ENCODE measurements around the gene DLGAP3. TPM values are rescaled to one million over a fixed set of nuclear protein-coding genes. Genes with fewer than 3 reads are reported as not detected.

The DLGAP3 gene
- total and polyA plus RNA-seq, 3 experiments from 2014 or later: 0.59 to 0.82 TPM; not detected in 1

DNA sequence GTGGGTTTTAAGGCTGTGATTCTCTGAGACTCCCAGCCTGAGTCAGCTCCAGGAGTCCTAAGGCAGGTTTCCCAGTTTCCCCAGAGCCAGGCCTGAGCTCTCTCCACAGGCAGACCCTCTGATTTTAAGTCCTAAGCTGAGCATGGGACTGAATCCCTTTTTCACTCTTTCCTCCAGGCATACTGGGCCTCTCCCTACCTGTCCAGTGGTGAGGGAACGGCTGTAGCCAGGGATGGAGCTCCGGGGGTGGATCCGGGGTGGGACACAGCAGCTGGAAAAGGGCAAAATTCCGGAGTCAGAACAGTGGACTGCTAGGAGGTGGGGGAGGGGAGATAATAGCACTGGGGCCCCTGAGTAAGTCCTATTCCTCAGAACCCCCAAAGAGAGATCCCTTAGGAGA is 30.0 kb downstream of the DLGAP3 start:
- Mint-ChIP-seq H3K36me3 (no peaks in the 10 kb centered on the region), H3K27me3 (peaks cover 13 to 34% of the 10 kb centered on the region in 2 donors), H3K27ac (no peak overlapping the region), H3K4me1 (peaks cover 0 to 5% (median 2%) of the 10 kb centered on the region in 3 donors), H3K9me3 (no peaks in the 10 kb centered on the region), H3K4me3 (no peak overlapping the region)
- DNase-seq: no peak
- POLR2A ChIA-PET: no interaction called here
- Histone ChIP-seq H3K36me3 (ENCODE audit: insufficient read depth, low read length) (no peaks in the 10 kb centered on the region), H3K4me1 (ENCODE audit: insufficient read depth, low read length) (no peaks in the 10 kb centered on the region), H3K27me3 (ENCODE audit: insufficient read depth, low read length, poor library complexity, severe bottlenecking) (peaks cover 5% of the 10 kb centered on the region), H3K27ac (ENCODE audit: low read depth, low read length) (no peak overlapping the region), H3K4me3 (ENCODE audit: low read length) (no peak overlapping the region), H3K9me3 (ENCODE audit: low read length) (no peaks in the 10 kb centered on the region)
- CTCF ChIA-PET: no interaction called here

DNA sequence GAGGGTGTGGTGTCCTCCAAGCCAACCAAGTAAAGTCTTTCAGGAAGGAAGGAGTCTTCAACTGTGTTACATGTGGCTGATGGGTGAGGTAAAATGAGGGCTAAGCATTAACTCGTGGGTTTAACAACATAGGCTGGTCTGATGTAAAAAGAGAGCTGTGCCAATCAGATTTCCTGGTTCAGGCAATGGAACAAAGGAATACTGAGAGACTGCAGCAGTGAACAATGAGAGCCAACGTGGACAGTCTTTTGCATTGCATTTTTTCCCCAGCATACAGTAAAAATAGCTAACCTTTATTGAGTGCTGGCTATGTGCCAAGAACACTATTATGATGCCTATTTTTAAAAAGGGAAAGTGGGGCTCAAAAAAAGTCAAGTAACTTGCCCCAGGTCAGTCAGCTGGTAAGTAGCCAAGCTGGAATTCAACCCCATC is 31.1 kb downstream of the DLGAP3 start:
- DNase-seq: no peak
- H3K4me3 Mint-ChIP-seq: no peak overlapping the region
- peaks cover under 1 to 1% (median under 1%) of the 10 kb centered on the region in 5 donors for H3K9me3 Mint-ChIP-seq
- Histone ChIP-seq H3K4me1 (ENCODE audit: insufficient read depth, low read length) (no peaks in the 10 kb centered on the region), H3K9me3 (ENCODE audit: low read length) (no peaks in the 10 kb centered on the region), H3K27me3 (ENCODE audit: insufficient read depth, low read length, poor library complexity, severe bottlenecking) (peaks cover 5% of the 10 kb centered on the region), H3K36me3 (ENCODE audit: insufficient read depth, low read length) (no peaks in the 10 kb centered on the region), H3K4me3 (ENCODE audit: low read length) (no peak overlapping the region), H3K27ac (ENCODE audit: low read depth, low read length) (no peak overlapping the region)
- H3K27ac Mint-ChIP-seq: no peak overlapping the region
- H3K36me3 Mint-ChIP-seq: no peaks in the 10 kb centered on the region
- H3K4me1 Mint-ChIP-seq: peaks cover 0 to 5% (median 2%) of the 10 kb centered on the region in 3 donors
- POLR2A ChIA-PET: no interaction called here
- CTCF ChIA-PET: no interaction called here
- H3K27me3 Mint-ChIP-seq: peaks cover 10 to 29% of the 10 kb centered on the region in 2 donors

DNA sequence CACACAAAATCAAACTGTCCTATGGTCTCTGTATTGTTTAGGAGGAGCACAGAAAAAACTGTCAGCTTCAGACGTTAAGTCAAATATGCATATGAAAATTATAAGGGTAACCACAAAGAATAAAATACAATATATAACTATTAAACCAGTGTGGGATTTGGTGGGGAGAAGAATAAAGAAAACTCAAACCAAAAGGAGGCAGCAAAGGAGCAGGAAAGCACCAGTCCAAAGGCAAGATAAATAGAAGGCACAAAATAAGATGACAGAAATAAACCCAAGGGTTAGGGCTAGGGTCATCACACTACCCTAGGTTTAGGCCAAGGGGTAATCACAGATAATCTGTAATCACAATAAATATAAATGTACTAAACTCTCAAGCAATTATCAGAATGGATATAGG is 32.8 kb downstream of the DLGAP3 start:
- H3K9me3 ChIP-seq (ENCODE audit: low read length): no peaks in the 10 kb centered on the region
- no peak overlapping the region for H3K27ac ChIP-seq (ENCODE audit: low read depth, low read length)
- no peak for DNase-seq
- peaks cover 0 to 5% (median 2%) of the 10 kb centered on the region in 3 donors for H3K4me1 Mint-ChIP-seq
- POLR2A ChIA-PET: no interaction called here
- no peaks in the 10 kb centered on the region for H3K27me3 ChIP-seq (ENCODE audit: insufficient read depth, low read length, poor library complexity, severe bottlenecking)
- H3K27ac Mint-ChIP-seq: no peak overlapping the region
- H3K36me3 Mint-ChIP-seq: peaks cover 0 to 9% (median 0%) of the 10 kb centered on the region in 3 donors
- H3K9me3 Mint-ChIP-seq: peaks cover 11 to 14% (median 14%) of the 10 kb centered on the region in 5 donors
- H3K4me1 ChIP-seq (ENCODE audit: insufficient read depth, low read length): no peaks in the 10 kb centered on the region
- no peak overlapping the region for H3K4me3 Mint-ChIP-seq
- H3K36me3 ChIP-seq (ENCODE audit: insufficient read depth, low read length): no peaks in the 10 kb centered on the region
- no peak overlapping the region for H3K4me3 ChIP-seq (ENCODE audit: low read length)
- CTCF ChIA-PET: interaction anchor here (0.9 kb wide), 1 partner anchor 33 kb away, joined by 3 read pairs; no protein-coding TSS in a partner anchor
- H3K27me3 Mint-ChIP-seq: peaks cover 15 to 24% of the 10 kb centered on the region in 2 donors

DNA sequence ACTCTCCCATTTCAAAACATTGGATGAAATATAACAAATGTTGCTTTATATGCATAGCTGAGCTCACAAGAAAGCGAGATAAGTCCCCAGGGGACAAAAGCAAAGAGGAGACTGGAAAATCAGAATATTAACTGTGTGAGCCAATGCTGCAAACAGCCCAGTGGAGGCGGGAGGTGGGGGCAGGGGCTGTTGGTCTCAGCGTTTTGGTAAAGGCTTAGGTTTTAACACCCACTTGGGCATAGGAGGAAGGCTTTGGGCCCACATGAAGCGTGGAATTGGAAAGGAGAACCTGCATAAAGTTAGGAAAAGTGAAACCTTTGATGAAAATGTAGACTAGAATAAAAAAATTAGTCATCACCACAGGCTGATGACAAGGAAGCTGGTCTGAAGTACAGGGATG is 39.7 kb downstream of the DLGAP3 start:
- ChIA-PET CTCF (no interaction called here), POLR2A (no interaction called here)
- Histone ChIP-seq H3K4me3 (ENCODE audit: low read length) (no peak overlapping the region), H3K27me3 (ENCODE audit: insufficient read depth, low read length, poor library complexity, severe bottlenecking) (peaks cover 15% of the 10 kb centered on the region), H3K27ac (ENCODE audit: low read depth, low read length) (no peak overlapping the region), H3K4me1 (ENCODE audit: insufficient read depth, low read length) (peaks cover 6% of the 10 kb centered on the region), H3K9me3 (ENCODE audit: low read length) (no peaks in the 10 kb centered on the region), H3K36me3 (ENCODE audit: insufficient read depth, low read length) (no peaks in the 10 kb centered on the region)
- Mint-ChIP-seq H3K9me3 (peaks cover 13 to 19% (median 17%) of the 10 kb centered on the region in 5 donors), H3K27ac (no peak overlapping the region), H3K27me3 (peaks cover 20 to 59% of the 10 kb centered on the region in 2 donors), H3K4me1 (peaks cover 0 to 5% (median 3%) of the 10 kb centered on the region in 3 donors), H3K36me3 (peaks cover 0 to 12% (median 0%) of the 10 kb centered on the region in 3 donors), H3K4me3 (no peak overlapping the region)
- no peak for DNase-seq

DNA sequence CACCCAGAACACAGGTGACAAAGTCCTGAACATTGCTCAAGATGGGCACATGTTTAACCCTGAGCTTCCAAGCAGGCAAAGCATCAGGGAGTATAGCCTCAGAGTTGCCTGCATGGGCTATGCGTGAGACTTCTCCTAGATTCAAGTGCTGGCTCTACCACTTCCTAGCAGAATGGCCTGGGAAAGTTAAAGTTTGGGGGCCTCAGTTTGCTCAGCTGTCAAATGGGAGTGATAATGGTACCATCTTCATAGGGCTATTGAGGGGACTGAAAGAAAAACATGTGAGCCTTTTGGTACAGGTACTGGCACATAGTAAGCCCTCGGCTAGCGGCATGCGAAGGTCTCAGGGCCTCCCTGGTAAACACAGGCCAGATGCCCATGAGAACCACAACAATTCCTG is 41.9 kb downstream of the DLGAP3 start:
- Histone ChIP-seq H3K36me3 (ENCODE audit: insufficient read depth, low read length) (no peaks in the 10 kb centered on the region), H3K4me3 (ENCODE audit: low read length) (no peak overlapping the region), H3K27me3 (ENCODE audit: insufficient read depth, low read length, poor library complexity, severe bottlenecking) (peaks cover 15% of the 10 kb centered on the region), H3K4me1 (ENCODE audit: insufficient read depth, low read length) (peaks cover 6% of the 10 kb centered on the region), H3K9me3 (ENCODE audit: low read length) (no peaks in the 10 kb centered on the region), H3K27ac (ENCODE audit: low read depth, low read length) (no peak overlapping the region)
- ChIA-PET POLR2A (no interaction called here), CTCF (interaction anchor here (2.9 kb wide), 1 partner anchor 21 kb away, joined by 11 read pairs; no protein-coding TSS in a partner anchor)
- Mint-ChIP-seq H3K36me3 (peaks cover 0 to 11% (median 0%) of the 10 kb centered on the region in 3 donors), H3K4me1 (peaks cover 0 to 5% (median 3%) of the 10 kb centered on the region in 3 donors), H3K27ac (no peak overlapping the region), H3K9me3 (peaks cover 9 to 15% (median 12%) of the 10 kb centered on the region in 5 donors), H3K4me3 (no peak overlapping the region), H3K27me3 (peaks cover 31 to 72% of the 10 kb centered on the region in 2 donors)
- DNase-seq: no peak

DNA sequence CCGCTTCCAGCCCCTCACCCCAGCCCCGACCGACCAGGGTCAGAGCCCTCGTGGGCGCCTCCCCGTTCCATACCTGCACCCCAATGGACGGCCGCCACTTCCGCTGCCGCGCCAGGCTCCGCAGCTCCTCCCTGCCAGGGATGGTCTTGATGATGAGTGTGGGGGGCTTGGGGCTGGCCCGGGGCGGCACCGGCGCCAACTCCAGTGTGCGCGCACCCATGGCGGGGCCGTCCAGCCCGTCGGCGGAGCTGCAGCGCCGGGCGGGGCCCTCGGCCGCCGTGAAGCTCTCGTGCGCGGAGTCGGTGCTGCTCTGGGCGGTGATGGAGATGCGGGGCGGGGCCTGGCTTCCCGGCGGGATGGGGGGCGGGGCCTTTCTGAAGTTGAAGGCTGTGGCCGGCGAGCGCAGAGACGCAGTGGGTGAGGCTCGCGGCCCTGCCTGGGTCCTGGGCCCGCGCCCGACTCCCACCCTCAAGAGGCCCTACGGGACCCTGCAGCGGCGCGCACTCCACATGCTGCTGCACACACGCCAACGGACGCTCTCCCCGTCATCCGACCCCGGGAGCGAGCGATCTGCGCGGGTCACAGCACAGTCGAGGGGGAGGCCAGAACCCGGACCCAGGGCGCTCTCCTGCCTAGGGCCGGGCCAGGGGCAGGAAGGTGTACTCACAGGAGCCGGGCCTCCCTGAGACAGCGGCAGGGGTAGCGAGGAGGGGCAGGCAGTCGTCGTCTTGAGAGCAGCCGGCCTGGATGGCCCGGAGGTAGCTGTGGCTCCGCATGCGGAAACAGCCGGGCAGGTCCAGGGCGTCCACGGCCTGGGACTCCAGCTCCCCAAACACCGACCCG is 43.8 kb downstream of the DLGAP3 start:
- peak overlapping the region in 1 of 8 donors; percentile 9 for H3K27ac Mint-ChIP-seq
- peaks cover 6% of the 10 kb centered on the region for H3K4me1 ChIP-seq (ENCODE audit: insufficient read depth, low read length)
- ChIA-PET POLR2A (no interaction called here), CTCF (interaction anchor here (1.0 to 2.9 kb wide), 5 partner anchors 9 to 33 kb away, joined by 3 to 11 read pairs (median 3); partner anchors contain the start of gene SMIM12)
- H3K4me1 Mint-ChIP-seq: peaks cover 0 to 5% (median 3%) of the 10 kb centered on the region in 3 donors
- H3K36me3 ChIP-seq (ENCODE audit: insufficient read depth, low read length): no peaks in the 10 kb centered on the region
- peak overlapping the region; percentile 45 to 77 (median 65) for H3K4me3 Mint-ChIP-seq
- no peak overlapping the region for H3K27ac ChIP-seq (ENCODE audit: low read depth, low read length)
- H3K36me3 Mint-ChIP-seq: no peaks in the 10 kb centered on the region
- peaks cover 28 to 59% of the 10 kb centered on the region in 2 donors for H3K27me3 Mint-ChIP-seq
- H3K27me3 ChIP-seq (ENCODE audit: insufficient read depth, low read length, poor library complexity, severe bottlenecking): peaks cover 15% of the 10 kb centered on the region
- H3K4me3 ChIP-seq (ENCODE audit: low read length): no peak overlapping the region
- peak in 2 of 5 donors; percentile 15 to 34 for DNase-seq
- H3K9me3 Mint-ChIP-seq: peaks cover 0 to 2% (median 0%) of the 10 kb centered on the region in 5 donors
- no peaks in the 10 kb centered on the region for H3K9me3 ChIP-seq (ENCODE audit: low read length)

DNA sequence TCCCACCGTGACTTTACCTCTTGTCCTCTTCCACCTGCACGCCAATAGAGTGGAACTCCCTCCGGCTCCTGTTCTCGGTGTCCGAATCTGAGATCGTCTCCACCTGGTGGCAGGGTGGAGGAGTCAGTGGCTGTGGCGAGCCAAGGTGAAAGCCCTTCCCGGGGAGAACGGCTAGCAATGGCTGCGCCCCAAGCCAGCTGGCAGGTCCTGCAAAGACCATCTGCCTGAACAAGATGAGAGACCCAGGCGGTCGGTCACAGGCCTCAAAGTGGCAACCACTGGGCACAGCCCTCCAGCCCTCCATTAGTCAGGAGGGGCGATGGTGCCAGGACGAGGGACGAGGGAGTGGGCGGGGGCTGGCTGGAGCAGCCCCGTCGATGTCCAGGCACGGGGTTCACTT is 44.5 kb downstream of the DLGAP3 start:
- Histone ChIP-seq H3K36me3 (ENCODE audit: insufficient read depth, low read length) (no peaks in the 10 kb centered on the region), H3K27me3 (ENCODE audit: insufficient read depth, low read length, poor library complexity, severe bottlenecking) (peaks cover 14% of the 10 kb centered on the region), H3K4me1 (ENCODE audit: insufficient read depth, low read length) (peaks cover 6% of the 10 kb centered on the region), H3K27ac (ENCODE audit: low read depth, low read length) (no peak overlapping the region), H3K4me3 (ENCODE audit: low read length) (no peak overlapping the region), H3K9me3 (ENCODE audit: low read length) (no peaks in the 10 kb centered on the region)
- CTCF ChIA-PET: interaction anchor here (1.0 to 2.9 kb wide), 4 partner anchors 10 to 32 kb away, joined by 3 to 11 read pairs (median 3); no protein-coding TSS in a partner anchor
- Mint-ChIP-seq H3K9me3 (peaks cover 0 to under 1% (median 0%) of the 10 kb centered on the region in 5 donors), H3K4me1 (peaks cover 0 to 5% (median 3%) of the 10 kb centered on the region in 3 donors), H3K27me3 (peaks cover 28 to 55% of the 10 kb centered on the region in 2 donors), H3K4me3 (peak overlapping the region; percentile 45 to 74 (median 67)), H3K27ac (peak overlapping the region in 1 of 8 donors; percentile 34), H3K36me3 (no peaks in the 10 kb centered on the region)
- DNase-seq: no peak
- POLR2A ChIA-PET: no interaction called here

DNA sequence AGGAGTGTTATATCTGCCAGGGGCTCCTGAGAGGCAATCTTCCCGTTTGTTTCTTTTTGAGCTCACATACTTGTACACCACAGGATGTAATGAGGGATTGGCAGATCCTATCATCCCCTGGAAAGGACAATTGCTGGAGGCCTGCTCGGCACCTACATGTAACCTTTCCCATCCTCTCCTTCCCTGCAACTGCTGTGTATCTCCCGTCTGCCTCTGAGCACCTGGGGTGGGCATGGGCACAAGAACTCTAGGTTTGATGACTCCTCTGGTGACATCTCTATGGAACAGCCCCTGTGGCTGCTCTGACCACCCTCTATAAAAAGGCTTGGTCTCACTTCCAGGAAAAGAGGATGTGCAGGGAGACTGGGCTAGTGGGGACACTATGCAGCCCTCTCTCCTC is 44.9 kb downstream of the DLGAP3 start:
- no peaks in the 10 kb centered on the region for H3K9me3 Mint-ChIP-seq
- POLR2A ChIA-PET: no interaction called here
- H3K36me3 ChIP-seq (ENCODE audit: insufficient read depth, low read length): no peaks in the 10 kb centered on the region
- H3K4me1 ChIP-seq (ENCODE audit: insufficient read depth, low read length): peaks cover 6% of the 10 kb centered on the region
- H3K9me3 ChIP-seq (ENCODE audit: low read length): no peaks in the 10 kb centered on the region
- H3K27ac ChIP-seq (ENCODE audit: low read depth, low read length): no peak overlapping the region
- H3K27me3 Mint-ChIP-seq: peaks cover 26 to 51% of the 10 kb centered on the region in 2 donors
- H3K27me3 ChIP-seq (ENCODE audit: insufficient read depth, low read length, poor library complexity, severe bottlenecking): peaks cover 10% of the 10 kb centered on the region
- H3K4me1 Mint-ChIP-seq: peaks cover 0 to 5% (median 3%) of the 10 kb centered on the region in 3 donors
- CTCF ChIA-PET: interaction anchor here (1.0 to 2.9 kb wide), 4 partner anchors 9 to 18 kb away, joined by 3 to 11 read pairs (median 5); no protein-coding TSS in a partner anchor
- peak overlapping the region; percentile 45 to 74 (median 67) for H3K4me3 Mint-ChIP-seq
- no peak overlapping the region for H3K4me3 ChIP-seq (ENCODE audit: low read length)
- no peak for DNase-seq
- no peak overlapping the region for H3K27ac Mint-ChIP-seq
- no peaks in the 10 kb centered on the region for H3K36me3 Mint-ChIP-seq
